Tibial artery (tissue), 4 donors: ENCODE data around the gene CLTRN.

ENCODE experiments used
- DNase-seq, 2 donors: peaks; one replicate each; pipeline ENCODE4 v3.0.0-alpha.2; 2019
- H3K27ac ChIP-seq, 2 donors: fragments of 200-600 bp; sonication (generic) in 1 of 2; 1 replicate in 1 of 2; 2 replicates in 1 of 2; pipeline ENCODE4 v1.5.1; 2018 to 2019; ENCODE audit warnings: mild to moderate bottlenecking in 1 of 2
- H3K27me3 ChIP-seq, 2 donors: fragments of 200-600 bp; sonication (generic) in 1 of 2; one replicate each; pipeline versions ENCODE4 v1.5.1 to v1.6.0; 2016 to 2019
- H3K36me3 ChIP-seq, 3 donors: fragments of 200-600 bp; sonication (generic) in 2 of 3; one replicate each; pipeline ENCODE4 v1.5.1; 2016 to 2019; ENCODE audit warnings: mild to moderate bottlenecking in 2 of 3
- H3K4me1 ChIP-seq, 4 donors: fragments of 200-600 bp; sonication (generic) in 2 of 4; 1 replicate in 3 of 4; 2 replicates in 1 of 4; pipeline ENCODE4 v1.5.1; 2016 to 2019
- H3K4me3 ChIP-seq, 2 donors: fragments of 200-600 bp; sonication (generic) in 1 of 2; 1 replicate in 1 of 2; 2 replicates in 1 of 2; pipeline ENCODE4 v1.5.1; 2018 to 2019; ENCODE audit warnings: mild to moderate bottlenecking in 2 of 2
- H3K9me3 ChIP-seq, 3 donors: fragments of 200-600 bp; sonication (generic) in 1 of 3; one replicate each; pipeline ENCODE4 v1.5.1; 2016 to 2019
- CTCF ChIP-seq, 2 experiments: fragments of 200-600 bp in 1 of 2; fragments of 450-650 bp in 1 of 2; IDR thresholded peaks; one replicate each; pipeline ENCODE4 v1.5.1; 2017 to 2019; ENCODE audit warnings: antibody characterized with exemption in 2 of 2, mild to moderate bottlenecking in 1 of 2, moderate library complexity in 1 of 2
- intact Hi-C: fragments of 100-400 bp; cut with DNase I; formaldehyde crosslinking; loops from one replicate; pipeline ENCODE4 v1.15.0; 2023; ENCODE audit warnings: low total_unique reads

CLTRN gene

GRCh38 chrX:15646031-15646430, 18.6 kb downstream of the CLTRN start:
- no peaks in the 10 kb centered on the region for H3K27me3 ChIP-seq
- DNase-seq, result no peak
- no peak overlapping the region for H3K27ac ChIP-seq
- H3K36me3 ChIP-seq, result no peaks in the 10 kb centered on the region
- no peaks in the 10 kb centered on the region for H3K4me1 ChIP-seq
- no peaks in the 10 kb centered on the region for H3K9me3 ChIP-seq
- intact Hi-C loops, result no loop called here
- no peak overlapping the region for H3K4me3 ChIP-seq
- no peak for TF ChIP-seq CTCF (IDR thresholded peaks at IDR 0.05)

GRCh38 chrX:15645266-15645665, 19.3 kb downstream of the CLTRN start:
- DNase-seq, result no peak
- Histone ChIP-seq H3K27me3 (no peaks in the 10 kb centered on the region), H3K27ac (no peak overlapping the region), H3K4me3 (no peak overlapping the region), H3K9me3 (no peaks in the 10 kb centered on the region), H3K4me1 (no peaks in the 10 kb centered on the region), H3K36me3 (no peaks in the 10 kb centered on the region)
- no peak for TF ChIP-seq CTCF (IDR thresholded peaks at IDR 0.05)
- intact Hi-C loops, result no loop called here

GRCh38 chrX:15644560-15644872, 20.1 kb downstream of the CLTRN start:
- Histone ChIP-seq H3K4me3 (no peak overlapping the region), H3K27me3 (no peaks in the 10 kb centered on the region), H3K36me3 (no peaks in the 10 kb centered on the region), H3K9me3 (no peaks in the 10 kb centered on the region), H3K4me1 (no peaks in the 10 kb centered on the region), H3K27ac (no peak overlapping the region)
- intact Hi-C loops, result no loop called here
- DNase-seq, result no peak
- TF ChIP-seq CTCF (IDR thresholded peaks at IDR 0.05), result no peak

GRCh38 chrX:15643786-15644559, 20.6 kb downstream of the CLTRN start:
- H3K27me3 ChIP-seq, result no peaks in the 10 kb centered on the region
- no peak overlapping the region for H3K27ac ChIP-seq
- H3K36me3 ChIP-seq, result no peaks in the 10 kb centered on the region
- no peak for TF ChIP-seq CTCF (IDR thresholded peaks at IDR 0.05)
- no peaks in the 10 kb centered on the region for H3K9me3 ChIP-seq
- H3K4me3 ChIP-seq, result no peak overlapping the region
- no peak for DNase-seq
- H3K4me1 ChIP-seq, result no peaks in the 10 kb centered on the region
- intact Hi-C loops, result no loop called here

- Histone ChIP-seq H3K9me3 (no peaks in the 10 kb centered on the region), H3K36me3 (no peaks in the 10 kb centered on the region), H3K27ac (no peak overlapping the region), H3K4me3 (no peak overlapping the region), H3K4me1 (no peaks in the 10 kb centered on the region), H3K27me3 (no peaks in the 10 kb centered on the region)
- TF ChIP-seq CTCF (IDR thresholded peaks at IDR 0.05), result no peak
- DNase-seq, result no peak
- intact Hi-C loops, result no loop called here
Observed at GRCh38 chrX:15631637-15632036, 33.0 kb downstream of the CLTRN start.

GRCh38 chrX:15623054-15623453, 41.6 kb downstream of the CLTRN start:
- Histone ChIP-seq H3K4me1 (no peaks in the 10 kb centered on the region), H3K27me3 (no peaks in the 10 kb centered on the region), H3K36me3 (no peaks in the 10 kb centered on the region), H3K27ac (no peak overlapping the region), H3K4me3 (no peak overlapping the region), H3K9me3 (no peaks in the 10 kb centered on the region)
- no peak for TF ChIP-seq CTCF (IDR thresholded peaks at IDR 0.05)
- no peak for DNase-seq
- intact Hi-C loops, result no loop called here
